Fibroblast of lung (primary cell): ENCODE results near the gene XPR1. TPM values are rescaled to one million over a fixed set of nuclear protein-coding genes. Genes with fewer than 3 reads are reported as not detected.

Source experiments
- DNase-seq, 2 donors: peaks; one replicate each; pipeline versions ENCODE4 v3.0.0 to v3.0.0-alpha.2; 2010; ENCODE audit warnings: low read depth in 2 of 2
- H2AFZ ChIP-seq: 2 replicates; pipeline ENCODE4 v1.5.1; 2012; ENCODE audit warnings: low read length, control low read depth, inconsistent platforms
- H3K27ac ChIP-seq: 2 replicates; pipeline ENCODE4 v1.5.1; 2011; ENCODE audit warnings: low read length, control low read depth; ENCODE audit not compliant: insufficient read depth
- H3K27me3 ChIP-seq: 2 replicates; pipeline ENCODE4 v1.5.1; 2011; ENCODE audit warnings: mild to moderate bottlenecking, low read length; ENCODE audit not compliant: control insufficient read depth, insufficient read depth
- H3K36me3 ChIP-seq: 2 replicates; pipeline ENCODE4 v1.5.1; 2011; ENCODE audit warnings: low read length; ENCODE audit not compliant: control insufficient read depth, insufficient read depth
- H3K4me1 ChIP-seq: 2 replicates; pipeline ENCODE4 v1.5.1; 2011; ENCODE audit warnings: low read length; ENCODE audit not compliant: control insufficient read depth, insufficient read depth; ENCODE audit errors: extremely low read depth
- H3K4me2 ChIP-seq: 2 replicates; pipeline ENCODE4 v1.5.1; 2011; ENCODE audit warnings: low read length, control low read depth; ENCODE audit not compliant: insufficient read depth; ENCODE audit errors: extremely low read depth
- H3K4me3 ChIP-seq, 4 experiments: fragments of 200-600 bp in 1 of 4; sonication (generic) in 1 of 4; replicated peaks in 1 of 4; 2 replicates each; pipeline ENCODE4 v1.5.1; 2011 to 2016; ENCODE audit warnings: low read length in 4 of 4, low read depth in 3 of 4, mild to moderate bottlenecking in 3 of 4, control low read depth in 2 of 4, inconsistent platforms in 1 of 4, mixed read lengths in 1 of 4; ENCODE audit not compliant: insufficient read depth in 1 of 4; ENCODE audit errors: control extremely low read depth in 1 of 4
- H3K79me2 ChIP-seq: 2 replicates; pipeline ENCODE4 v1.5.1; 2012; ENCODE audit warnings: mild to moderate bottlenecking, low read length, inconsistent platforms; ENCODE audit not compliant: control insufficient read depth, insufficient read depth
- H3K9ac ChIP-seq: 2 replicates; pipeline ENCODE4 v1.5.1; 2011; ENCODE audit warnings: mild to moderate bottlenecking, low read length, control low read depth; ENCODE audit not compliant: insufficient read depth
- H3K9me3 ChIP-seq: 2 replicates; pipeline ENCODE4 v1.5.1; 2012; ENCODE audit warnings: low read depth, low read length; ENCODE audit not compliant: control insufficient read depth, insufficient read depth
- H4K20me1 ChIP-seq: 2 replicates; pipeline ENCODE4 v1.5.1; 2011; ENCODE audit warnings: low read length; ENCODE audit not compliant: control insufficient read depth, insufficient read depth; ENCODE audit errors: extremely low read depth
- EZH2 ChIP-seq: IDR thresholded peaks from 2 replicates; pipeline ENCODE4 v1.5.1; 2012; ENCODE audit warnings: low read length, control low read depth, mild to moderate bottlenecking; ENCODE audit errors: missing control alignments
- polyA plus RNA-seq, 2 donors: library from polyadenylated mRNA; depleted of rRNA in 1 of 2; stranded (reverse) in 1 of 2; unstranded in 1 of 2; fragments of >200 nt; gene quantifications; 2 replicates each; pipeline ENCODE4 v1.2.1, GENCODE V29; 2011 to 2012; ENCODE audit warnings: missing spikeins in 1 of 2
- total RNA-seq: library from RNA; depleted of rRNA; stranded (reverse); fragments of >200 nt; gene quantifications from 2 replicates; pipeline ENCODE4 v1.2.1, GENCODE V29; 2014
- TF ChIP-seq, protein P1 (sequence below), 2 donors: IDR thresholded peaks in 1 of 2; conservative IDR thresholded peaks in 1 of 2; 1 replicate in 1 of 2; 2 replicates in 1 of 2; pipeline ENCODE4 v1.5.1; 2011 to 2012; ENCODE audit warnings: low read length in 2 of 2, control low read depth in 1 of 2, inconsistent platforms in 1 of 2, low read depth in 1 of 2, mild to moderate bottlenecking in 1 of 2

XPR1 gene
- total and polyA plus RNA-seq, 2 donors (not counting 1 experiment from before 2014, with no cell fraction given) = 18.4 to 31.5 TPM

DNA sequence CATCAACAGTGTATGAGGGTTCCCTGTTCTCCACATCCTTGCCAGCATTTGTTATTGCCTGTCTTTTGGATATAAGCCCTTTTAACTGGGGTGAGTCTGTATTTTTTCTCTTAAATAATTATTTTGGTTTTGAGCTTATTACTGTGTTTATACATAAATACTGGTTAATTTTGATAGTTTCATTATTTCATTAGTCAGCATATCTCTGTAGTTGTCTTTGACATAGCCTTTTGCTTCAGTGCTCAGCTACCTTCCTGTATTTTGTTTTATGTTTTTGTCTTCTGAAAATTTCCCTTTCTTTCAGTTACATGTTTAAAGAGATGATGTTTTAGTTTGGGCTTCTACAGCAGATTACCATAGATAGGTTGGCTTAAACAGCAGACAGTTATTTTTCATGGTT lies 138.1 kb downstream of the XPR1 start:
- H3K9me3 ChIP-seq = no peaks in the 10 kb centered on the region
- no peaks in the 10 kb centered on the region for H3K27me3 ChIP-seq
- H3K36me3 ChIP-seq = no peaks in the 10 kb centered on the region
- H3K9ac ChIP-seq = no peak overlapping the region
- no peak for DNase-seq
- TF ChIP-seq, protein P1, sequence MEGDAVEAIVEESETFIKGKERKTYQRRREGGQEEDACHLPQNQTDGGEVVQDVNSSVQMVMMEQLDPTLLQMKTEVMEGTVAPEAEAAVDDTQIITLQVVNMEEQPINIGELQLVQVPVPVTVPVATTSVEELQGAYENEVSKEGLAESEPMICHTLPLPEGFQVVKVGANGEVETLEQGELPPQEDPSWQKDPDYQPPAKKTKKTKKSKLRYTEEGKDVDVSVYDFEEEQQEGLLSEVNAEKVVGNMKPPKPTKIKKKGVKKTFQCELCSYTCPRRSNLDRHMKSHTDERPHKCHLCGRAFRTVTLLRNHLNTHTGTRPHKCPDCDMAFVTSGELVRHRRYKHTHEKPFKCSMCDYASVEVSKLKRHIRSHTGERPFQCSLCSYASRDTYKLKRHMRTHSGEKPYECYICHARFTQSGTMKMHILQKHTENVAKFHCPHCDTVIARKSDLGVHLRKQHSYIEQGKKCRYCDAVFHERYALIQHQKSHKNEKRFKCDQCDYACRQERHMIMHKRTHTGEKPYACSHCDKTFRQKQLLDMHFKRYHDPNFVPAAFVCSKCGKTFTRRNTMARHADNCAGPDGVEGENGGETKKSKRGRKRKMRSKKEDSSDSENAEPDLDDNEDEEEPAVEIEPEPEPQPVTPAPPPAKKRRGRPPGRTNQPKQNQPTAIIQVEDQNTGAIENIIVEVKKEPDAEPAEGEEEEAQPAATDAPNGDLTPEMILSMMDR (conservative IDR thresholded peaks at IDR 0.05 in 1 of 2, IDR thresholded peaks at IDR 0.05 in 1 of 2; ENCODE audit: low read depth in 1 of 2, low read length in 2 of 2) = no peak
- TF ChIP-seq EZH2 = no peak
- no peak overlapping the region for H3K4me2 ChIP-seq
- H2AFZ ChIP-seq = no peak overlapping the region
- H4K20me1 ChIP-seq = no peaks in the 10 kb centered on the region
- H3K4me3 ChIP-seq = no peak overlapping the region
- H3K4me1 ChIP-seq = no peaks in the 10 kb centered on the region
- H3K79me2 ChIP-seq = no peaks in the 10 kb centered on the region
- H3K27ac ChIP-seq = no peak overlapping the region

DNA sequence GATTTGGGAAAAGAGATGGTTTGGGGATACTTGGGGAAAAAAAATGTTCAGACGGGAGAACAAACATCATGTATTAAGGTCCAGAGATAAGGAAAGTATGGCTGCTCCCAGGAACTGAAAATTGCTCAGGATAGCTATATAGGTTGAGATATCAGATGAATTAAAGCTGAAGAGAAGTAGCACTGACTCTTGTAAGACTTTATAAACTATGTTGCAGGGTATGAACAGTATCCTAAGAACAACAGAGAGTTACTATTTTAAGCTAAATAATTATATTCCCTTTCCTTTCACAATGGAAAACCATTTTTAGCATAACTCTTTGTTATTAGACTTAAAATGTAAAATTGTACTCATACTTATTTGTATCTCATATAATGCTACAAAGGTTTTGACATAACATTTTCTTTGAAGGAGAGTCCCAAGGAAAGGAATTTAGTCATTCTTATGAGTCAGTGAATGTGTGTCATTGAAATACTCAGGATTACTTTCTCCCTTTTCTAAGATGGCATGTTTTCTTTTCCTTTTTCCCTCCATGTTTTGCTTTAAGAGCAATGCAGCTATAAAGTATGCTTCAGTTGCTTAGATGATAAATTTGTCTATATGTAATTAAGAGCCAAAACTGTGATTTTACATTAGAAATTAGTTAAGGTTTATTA lies 141.5 kb downstream of the XPR1 start:
- Histone ChIP-seq H3K27me3 (no peaks in the 10 kb centered on the region), H3K4me3 (no peak overlapping the region), H3K9me3 (no peaks in the 10 kb centered on the region), H3K9ac (no peak overlapping the region), H4K20me1 (no peaks in the 10 kb centered on the region), H2AFZ (no peak overlapping the region), H3K36me3 (no peaks in the 10 kb centered on the region), H3K27ac (no peak overlapping the region), H3K4me1 (no peaks in the 10 kb centered on the region), H3K4me2 (no peak overlapping the region), H3K79me2 (no peaks in the 10 kb centered on the region)
- peak; percentile 43 to 79 for DNase-seq
- no peak for TF ChIP-seq EZH2
- TF ChIP-seq, protein P1 (conservative IDR thresholded peaks at IDR 0.05 in 1 of 2, IDR thresholded peaks at IDR 0.05 in 1 of 2; ENCODE audit: low read depth in 1 of 2, low read length in 2 of 2) = no peak

DNA sequence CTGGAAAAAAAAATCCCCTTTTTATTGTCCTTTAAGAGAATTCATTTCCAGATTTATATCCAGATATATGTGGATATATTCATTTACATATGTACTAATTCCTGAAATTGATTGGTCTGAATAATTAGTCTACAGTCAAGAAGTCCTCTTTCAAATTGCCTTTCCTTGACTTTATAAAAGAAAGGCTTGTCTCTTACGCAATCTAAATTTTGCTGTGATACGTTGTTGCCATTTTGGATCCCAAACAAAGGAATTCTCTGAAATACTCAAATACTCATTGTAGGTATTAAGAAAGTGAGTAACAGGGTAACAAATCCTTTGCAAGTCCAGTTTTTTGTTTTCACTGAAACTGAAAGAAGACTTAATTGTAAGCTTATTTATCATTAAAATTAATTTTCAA lies 144.0 kb downstream of the XPR1 start:
- Histone ChIP-seq H3K4me3 (no peak overlapping the region), H3K27ac (no peak overlapping the region), H2AFZ (no peak overlapping the region), H3K79me2 (no peaks in the 10 kb centered on the region), H3K4me1 (no peaks in the 10 kb centered on the region), H3K9ac (no peak overlapping the region), H4K20me1 (no peaks in the 10 kb centered on the region), H3K9me3 (no peaks in the 10 kb centered on the region), H3K4me2 (no peak overlapping the region), H3K36me3 (no peaks in the 10 kb centered on the region), H3K27me3 (no peaks in the 10 kb centered on the region)
- TF ChIP-seq, protein P1 (conservative IDR thresholded peaks at IDR 0.05 in 1 of 2, IDR thresholded peaks at IDR 0.05 in 1 of 2; ENCODE audit: low read depth in 1 of 2, low read length in 2 of 2) = no peak
- no peak for TF ChIP-seq EZH2
- DNase-seq = no peak
